Hypothalamus (tissue), 51 donors: ENCODE data around the gene BCL2L2.
"Not testable (repeated sequence)": the region's sequence is repeated elsewhere in the genome, so short reads cannot be mapped to it uniquely, and the experiment has no call there.

ENCODE experiments used
- DNase-seq, 51 donors: peaks; one replicate each; lab custom pipeline; 2025; lab: John Stamatoyannopoulos, UW

Gene BCL2L2

DNA sequence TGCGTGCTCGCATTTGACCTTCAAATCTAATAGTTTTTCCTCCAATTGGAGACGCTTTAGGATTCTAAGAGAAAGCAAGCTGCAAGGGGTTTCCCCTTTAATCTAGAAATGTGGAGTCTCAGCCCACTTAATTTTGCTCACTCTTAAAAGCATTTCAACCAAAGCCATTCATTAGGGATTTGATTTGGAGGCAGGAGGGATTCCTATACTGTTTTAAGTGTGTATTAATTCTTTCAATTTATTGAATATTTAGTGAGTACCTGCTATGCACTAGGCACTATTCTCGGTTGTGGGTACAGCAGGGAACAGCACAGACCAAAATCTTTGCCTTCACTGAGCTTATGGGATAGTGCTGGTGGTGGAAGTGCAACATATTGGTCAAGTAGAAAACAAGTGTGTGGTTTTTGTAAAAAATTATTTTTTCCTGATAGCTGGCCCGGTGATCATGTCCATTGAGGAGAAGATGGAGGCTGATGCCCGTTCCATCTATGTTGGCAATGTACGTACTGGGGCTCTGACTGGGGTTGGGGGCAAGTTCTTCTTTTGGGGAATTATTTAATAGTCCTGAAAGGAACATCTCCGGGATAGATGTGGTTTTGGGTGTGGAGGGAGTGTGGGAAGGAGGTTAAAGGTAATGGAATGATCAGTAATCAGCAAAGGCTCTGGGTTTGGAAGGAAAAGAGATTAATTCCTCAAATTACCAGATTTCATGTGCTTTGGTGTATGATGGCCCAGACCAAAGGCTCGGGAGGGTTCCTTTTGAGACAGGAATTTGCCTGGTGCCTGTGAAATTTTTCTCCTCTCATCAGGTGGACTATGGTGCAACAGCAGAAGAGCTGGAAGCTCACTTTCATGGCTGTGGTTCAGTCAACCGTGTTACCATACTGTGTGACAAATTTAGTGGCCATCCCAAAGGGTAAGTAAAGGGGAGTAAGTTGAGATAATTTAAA lies 16.2 kb downstream of the BCL2L2 start:
- no peak for DNase-seq

DNA sequence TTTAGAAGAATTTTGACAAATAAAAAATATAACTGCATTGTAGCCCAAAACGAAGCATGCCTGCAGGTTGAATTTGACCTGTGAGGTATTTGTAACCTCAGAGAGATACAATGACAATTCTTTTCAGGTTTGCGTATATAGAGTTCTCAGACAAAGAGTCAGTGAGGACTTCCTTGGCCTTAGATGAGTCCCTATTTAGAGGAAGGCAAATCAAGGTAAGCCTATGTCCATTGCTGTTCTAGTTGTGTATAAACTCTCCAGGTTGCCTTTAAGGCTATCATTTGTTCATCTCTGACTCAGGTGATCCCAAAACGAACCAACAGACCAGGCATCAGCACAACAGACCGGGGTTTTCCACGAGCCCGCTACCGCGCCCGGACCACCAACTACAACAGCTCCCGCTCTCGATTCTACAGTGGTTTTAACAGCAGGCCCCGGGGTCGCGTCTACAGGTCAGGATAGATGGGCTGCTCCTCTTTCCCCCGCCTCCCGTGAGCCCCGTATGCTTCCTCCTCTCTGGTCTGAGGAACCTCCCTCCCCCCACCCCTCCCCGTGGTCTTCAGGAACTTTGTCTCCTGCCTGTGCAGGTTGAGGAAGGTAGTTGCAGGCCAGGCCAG lies 17.3 kb downstream of the BCL2L2 start:
- no peak for DNase-seq

DNA sequence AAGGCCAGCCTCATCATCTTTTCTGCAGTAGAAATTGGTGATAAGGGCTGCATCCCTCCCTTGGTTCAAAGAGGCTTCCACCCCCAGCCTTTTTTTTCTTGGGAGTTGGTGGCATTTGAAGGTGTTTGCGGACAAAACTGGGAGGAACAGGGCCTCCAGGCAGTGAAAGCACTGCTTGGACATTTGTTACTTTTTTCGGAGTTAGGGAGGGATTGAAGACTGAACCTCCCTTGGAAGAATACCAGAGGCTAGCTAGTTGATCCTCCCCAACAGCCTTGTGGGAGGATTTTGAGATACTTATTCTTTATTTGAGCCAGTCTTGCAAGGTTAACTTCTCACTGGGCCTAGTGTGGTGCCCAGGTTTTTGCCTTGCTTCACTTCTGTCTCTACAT lies 17.8 kb downstream of the BCL2L2 start:
- no peak for DNase-seq

DNA sequence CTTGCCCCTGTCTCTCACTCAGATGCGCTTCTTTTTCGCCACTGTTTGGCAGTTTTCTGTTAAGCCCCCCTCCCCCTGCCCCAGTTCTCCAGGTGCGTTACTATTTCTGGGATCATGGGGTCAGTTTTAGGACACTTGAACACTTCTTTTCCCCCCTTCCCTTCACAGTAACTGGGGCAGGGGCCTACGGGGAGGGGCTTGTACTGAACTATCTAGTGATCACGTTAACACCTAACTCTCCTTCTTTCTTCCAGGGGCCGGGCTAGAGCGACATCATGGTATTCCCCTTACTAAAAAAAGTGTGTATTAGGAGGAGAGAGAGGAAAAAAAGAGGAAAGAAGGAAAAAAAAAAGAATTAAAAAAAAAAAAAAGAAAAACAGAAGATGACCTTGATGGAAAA lies 18.4 kb downstream of the BCL2L2 start:
- no peak for DNase-seq

DNA sequence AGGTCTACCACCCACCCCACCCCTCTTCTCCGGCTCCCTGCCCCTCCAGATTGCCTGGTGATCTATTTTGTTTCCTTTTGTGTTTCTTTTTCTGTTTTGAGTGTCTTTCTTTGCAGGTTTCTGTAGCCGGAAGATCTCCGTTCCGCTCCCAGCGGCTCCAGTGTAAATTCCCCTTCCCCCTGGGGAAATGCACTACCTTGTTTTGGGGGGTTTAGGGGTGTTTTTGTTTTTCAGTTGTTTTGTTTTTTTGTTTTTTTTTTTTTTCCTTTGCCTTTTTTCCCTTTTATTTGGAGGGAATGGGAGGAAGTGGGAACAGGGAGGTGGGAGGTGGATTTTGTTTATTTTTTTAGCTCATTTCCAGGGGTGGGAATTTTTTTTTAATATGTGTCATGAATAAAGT lies 19.1 kb downstream of the BCL2L2 start:
- DNase-seq, result not testable (repeated sequence)

DNA sequence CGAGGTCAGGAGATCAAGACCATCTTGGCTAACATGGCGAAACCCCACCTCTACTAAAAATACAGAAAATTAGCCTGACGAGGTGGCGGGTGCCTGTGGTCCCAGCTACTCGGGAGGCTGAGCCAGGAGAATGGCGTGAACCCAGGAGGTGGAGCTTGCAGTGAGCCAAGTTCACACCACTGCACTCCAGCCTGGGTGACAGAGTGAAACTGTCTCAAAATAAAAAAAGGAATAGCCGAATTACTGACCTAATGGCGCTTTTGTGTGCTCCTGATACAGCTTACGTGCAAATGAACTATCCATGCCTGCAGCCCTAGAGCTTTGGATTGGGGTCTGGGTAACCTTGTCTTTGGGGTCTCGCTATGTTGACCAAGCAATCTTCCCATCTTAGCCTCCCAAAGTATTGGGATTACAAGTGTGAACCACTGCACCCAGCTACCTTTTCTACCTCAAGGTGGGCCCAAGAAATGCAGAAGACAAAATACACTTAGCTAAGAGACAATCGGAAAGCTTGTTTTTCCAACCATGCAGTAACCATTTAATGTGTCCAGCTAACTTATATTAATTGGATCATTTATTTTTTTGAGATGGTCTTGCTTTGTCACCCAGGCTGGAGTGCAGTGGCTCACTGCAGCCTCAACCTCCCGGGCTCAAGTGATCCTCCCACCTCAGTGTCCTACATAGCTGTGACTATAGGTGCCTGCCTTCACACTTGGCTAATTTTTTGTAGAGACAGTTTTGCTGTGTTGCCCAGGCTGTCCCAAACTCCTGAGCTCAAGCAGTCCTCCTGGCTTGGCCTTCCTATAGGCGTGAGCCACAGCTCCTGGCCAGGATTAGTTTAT lies 20.1 kb downstream of the BCL2L2 start:
- DNase-seq, result no peak

DNA sequence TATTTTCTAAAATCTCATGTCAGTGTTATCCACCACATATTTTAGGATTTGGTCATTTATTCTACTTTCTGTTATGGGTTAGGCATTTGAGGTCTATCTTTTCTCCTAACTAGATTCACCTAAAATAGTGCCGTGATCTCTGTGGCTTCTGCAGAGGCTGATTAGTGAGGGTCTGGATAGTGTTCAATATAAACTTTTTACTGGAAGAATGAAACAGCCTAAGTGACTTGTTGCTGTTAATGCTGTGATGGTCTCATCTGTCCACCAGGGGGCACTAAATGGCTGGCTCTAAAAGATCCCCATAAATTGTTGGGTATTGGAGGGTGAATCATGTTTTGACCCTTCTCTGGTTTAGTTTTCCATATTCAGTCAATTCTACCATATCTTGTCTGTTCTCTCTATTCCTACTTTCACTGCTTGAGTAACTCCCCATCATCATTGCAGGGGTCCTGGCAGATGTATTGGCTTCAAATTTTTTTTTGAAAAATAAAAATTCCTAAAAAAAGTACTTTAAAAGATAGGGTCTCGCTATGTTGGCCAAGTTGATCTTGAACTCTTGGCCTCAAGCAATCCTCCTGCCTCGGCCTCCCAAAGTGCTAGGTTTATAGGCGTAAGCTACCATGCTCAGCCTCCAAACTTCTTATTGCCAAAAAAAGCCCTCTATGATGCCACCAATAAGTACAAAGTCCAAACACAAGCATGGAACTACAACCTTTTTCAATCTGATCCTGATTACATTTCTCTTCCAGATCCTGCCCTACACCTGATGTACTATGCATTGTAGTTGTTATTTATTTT lies 21.5 kb downstream of the BCL2L2 start:
- DNase-seq, result peak in 39 of 51 donors; percentile 3 to 86 (median 49)

DNA sequence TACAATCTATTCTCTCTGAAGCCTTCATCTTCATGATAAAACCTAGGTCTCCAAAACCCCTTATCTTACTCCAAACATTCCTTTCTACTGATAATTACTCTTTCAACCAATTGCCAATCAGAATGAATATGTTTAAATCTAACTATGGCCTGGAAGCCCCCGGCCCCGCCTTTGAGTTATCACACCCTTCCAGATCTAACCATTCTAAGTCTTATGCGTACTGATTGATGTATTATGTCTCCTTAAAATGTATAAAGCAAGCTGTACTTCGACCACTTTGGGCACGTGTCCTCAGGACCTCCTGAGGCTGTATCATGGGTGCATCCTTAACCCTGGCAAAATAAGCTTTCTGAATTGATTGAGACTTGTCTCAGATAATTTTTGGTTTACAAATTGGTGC lies 29.0 kb downstream of the BCL2L2 start:
- no peak for DNase-seq

DNA sequence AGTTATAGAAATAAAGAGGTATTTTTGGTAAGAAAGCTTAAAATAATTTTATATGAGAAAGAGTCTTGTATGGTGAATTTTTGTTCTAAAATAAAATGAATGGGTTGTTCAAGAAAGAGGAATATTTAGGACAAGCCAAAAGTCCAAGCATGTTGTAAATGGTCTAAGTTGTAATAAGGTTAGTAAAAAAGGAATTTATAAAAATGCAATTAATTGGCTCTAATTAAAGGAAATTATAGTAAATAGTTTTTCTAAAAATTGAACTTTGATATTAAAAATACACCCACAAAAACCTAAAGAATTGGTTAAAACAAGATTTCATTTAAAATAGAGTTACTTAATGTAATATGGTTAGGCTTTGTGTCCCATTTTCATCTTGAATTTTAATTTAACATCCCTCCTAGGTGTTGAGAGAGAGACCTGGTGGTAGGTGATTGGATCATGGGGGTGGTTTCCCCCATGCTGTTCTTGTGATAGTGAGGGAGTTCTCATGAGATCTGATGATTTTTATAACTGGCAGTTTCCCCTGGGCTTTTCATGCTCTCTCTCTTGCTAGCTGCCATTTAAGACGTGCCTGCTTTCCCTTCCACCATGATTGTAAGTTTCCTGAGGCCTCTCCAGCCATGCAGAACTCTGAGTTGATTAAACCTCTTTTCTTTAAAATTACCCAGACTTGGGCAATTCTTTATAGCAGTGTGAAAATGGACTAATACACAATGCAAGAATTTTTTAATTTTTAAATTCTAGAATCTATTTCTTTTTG lies 33.1 kb downstream of the BCL2L2 start:
- no peak for DNase-seq

DNA sequence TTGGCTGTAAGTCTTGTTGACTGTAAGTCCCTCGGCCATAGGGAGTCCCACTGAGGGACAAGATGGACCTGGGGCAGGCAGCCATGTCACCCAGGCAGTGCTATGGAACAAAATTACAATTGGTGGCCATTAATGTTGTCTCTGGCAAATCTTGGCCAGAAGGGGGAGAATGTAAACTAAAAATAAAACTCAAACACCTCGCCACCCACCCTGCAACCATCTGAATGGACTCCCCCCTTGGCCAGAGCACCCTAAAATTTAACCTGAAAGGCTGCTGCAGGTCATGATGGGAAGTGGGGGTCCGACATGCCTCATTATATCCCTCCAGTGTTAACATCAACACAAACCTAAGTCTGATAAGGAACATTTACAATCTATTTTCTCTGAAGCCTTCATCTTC lies 37.8 kb downstream of the BCL2L2 start:
- no peak for DNase-seq

DNA sequence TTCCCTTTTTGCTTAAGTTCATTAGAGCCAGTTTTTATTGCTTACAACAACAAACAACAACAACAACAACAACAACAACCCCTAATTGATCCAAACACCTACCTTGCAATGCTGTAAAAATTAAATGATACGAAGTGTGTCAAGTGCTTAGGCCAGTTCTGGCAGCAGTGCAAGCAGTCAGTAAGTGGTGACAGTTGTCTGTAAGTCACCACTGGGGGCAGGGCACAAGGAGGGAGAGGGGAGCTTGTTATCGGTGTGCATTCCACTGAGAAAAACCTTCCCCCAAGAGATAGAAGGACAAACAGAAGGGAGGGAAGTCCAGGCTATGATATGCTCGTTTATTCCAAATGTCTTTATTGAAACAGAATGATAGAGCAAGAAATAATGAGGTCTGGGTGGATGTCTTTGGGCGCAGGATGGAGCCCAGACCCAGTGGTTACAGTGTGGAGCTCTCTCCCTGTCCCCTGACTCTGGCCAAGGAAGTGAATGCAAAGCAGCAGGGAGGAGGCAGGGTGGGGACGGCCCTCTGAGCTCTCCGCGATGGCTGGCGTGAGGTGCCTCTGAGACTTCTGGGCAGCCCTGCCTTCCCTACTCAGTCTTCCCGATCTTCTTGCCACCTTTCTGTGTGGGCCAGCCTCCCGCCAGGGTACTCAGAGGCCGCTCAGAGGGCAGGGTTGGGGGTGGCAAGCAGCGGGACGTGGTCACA lies 39.5 kb downstream of the BCL2L2 start:
- DNase-seq, result no peak

DNA sequence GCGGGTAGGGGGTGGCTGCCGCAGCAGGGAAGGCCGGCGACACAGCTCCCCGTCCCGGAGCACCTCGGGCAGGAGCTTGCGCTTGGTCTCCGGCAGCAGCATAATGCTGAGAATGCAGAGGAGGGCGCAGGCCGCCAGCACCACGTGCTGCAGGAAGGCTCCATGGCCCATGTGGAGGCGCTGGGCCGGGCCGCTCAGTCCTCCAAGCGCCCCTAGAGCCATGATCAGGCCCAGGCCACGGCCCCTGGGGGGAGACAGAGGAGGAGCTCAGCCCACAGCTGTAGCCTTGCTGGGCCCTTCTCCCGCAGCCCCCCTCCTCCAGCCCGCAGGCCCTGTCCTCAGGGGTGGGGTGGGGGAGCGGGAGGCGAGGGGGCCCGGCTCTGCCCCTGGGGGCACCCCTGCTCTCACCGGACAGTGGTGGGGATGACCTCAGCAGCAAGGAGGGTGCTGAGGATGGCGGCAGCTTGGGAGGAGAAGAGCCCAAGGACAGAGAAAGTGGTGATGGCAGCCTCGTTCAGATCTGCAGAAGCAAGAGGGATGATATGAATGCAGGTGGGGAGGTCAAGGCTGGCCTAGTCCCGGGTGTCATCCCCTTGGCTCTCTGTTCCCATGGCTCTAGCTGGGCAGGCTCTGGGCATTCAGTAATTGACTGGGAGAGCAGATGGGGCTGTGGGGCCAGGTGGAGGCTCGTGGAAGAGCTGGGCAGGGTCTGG lies 40.2 kb downstream of the BCL2L2 start:
- no peak for DNase-seq

DNA sequence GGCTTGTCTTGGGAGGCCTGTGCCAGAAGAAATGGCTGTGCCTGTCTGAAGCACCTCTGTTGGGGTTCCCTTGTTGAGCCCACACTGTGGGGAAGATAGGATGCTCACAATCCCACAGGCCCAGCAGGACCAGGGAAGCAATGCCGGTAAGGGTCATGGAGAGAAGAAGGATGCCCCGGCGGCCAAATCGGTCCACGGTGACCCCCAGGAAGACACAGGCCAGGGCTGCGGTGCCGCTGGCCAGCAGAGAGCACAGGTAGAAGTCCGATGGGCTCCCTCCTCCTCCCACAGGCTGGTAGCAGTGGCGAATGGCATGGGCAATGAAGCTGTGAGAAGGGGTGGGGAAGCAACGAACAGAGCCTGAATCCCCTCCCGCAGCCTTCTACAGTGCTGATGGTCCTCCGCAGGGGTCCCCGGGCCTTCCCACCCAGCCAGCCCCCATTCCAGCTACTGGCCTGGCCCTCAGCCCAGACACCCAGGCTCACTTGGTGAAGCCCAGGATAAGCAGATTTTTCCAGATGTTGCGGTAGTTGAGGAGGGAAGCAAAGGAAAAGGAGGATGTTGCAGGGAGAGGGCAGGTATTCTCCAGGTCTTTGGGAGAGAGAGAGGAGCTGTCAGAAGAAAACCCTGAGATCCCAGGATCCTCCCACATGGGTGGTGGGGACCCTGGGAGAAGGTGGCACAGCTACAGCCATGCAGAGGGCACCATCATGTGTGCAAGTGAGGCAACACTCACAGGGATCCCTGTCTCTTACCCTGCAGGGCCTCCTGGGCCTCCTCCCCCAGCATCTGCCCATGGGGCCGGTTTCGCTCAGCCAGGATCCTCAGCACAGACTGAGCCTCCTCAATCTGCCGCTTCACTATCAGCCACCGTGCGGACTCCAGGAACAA lies 41.0 kb downstream of the BCL2L2 start:
- DNase-seq, result no peak

DNA sequence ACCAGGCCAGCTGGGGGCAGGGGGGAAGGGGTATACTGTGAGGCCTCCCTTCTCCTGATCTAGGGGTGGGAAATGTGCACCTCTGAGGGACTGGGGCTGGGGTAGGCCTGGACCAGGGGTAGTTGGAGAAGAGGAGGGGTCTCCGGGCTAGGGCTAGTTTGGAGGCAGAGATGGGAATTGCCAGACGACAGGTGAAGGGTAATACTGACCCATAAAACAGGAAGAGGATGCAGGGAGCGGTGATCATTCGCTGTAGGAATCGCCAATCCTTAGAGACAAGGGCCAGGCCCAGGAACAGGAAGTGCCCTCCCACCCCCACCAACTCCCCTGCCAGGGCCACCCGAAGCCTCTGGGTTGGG lies 41.6 kb downstream of the BCL2L2 start:
- DNase-seq, result no peak

DNA sequence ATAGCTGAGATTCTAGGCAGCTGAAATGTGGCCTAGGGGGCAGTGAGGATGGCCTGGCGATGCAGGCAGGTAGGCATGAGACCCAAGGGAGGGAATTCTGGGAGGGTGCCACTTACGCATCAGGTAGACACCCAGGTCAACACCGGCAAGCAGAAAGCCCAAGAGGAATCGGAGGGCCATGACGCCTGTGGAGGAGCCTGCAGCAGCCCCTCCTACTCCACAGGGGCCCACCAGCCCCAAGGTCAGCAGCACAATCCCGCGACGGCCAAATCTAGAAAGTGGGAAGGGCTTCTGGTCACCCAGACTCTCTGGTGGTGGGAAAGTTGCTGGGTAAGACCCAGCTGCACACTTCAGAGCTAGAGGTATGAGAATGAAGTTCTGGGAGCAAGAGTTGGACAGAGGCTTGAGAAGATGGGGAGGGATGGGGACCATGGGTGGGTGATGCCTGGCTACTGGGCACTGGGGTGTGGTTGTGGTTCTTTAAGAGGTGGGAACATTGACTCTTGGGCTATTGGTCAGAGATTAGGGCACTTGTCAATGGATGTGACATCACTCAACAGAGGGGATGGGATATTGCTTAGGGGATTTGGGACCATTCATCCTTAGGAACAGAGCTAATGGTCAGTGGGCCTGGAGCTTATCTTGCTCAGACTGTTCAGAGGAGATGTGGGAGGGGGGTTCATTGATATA lies 42.7 kb downstream of the BCL2L2 start:
- DNase-seq, result no peak

DNA sequence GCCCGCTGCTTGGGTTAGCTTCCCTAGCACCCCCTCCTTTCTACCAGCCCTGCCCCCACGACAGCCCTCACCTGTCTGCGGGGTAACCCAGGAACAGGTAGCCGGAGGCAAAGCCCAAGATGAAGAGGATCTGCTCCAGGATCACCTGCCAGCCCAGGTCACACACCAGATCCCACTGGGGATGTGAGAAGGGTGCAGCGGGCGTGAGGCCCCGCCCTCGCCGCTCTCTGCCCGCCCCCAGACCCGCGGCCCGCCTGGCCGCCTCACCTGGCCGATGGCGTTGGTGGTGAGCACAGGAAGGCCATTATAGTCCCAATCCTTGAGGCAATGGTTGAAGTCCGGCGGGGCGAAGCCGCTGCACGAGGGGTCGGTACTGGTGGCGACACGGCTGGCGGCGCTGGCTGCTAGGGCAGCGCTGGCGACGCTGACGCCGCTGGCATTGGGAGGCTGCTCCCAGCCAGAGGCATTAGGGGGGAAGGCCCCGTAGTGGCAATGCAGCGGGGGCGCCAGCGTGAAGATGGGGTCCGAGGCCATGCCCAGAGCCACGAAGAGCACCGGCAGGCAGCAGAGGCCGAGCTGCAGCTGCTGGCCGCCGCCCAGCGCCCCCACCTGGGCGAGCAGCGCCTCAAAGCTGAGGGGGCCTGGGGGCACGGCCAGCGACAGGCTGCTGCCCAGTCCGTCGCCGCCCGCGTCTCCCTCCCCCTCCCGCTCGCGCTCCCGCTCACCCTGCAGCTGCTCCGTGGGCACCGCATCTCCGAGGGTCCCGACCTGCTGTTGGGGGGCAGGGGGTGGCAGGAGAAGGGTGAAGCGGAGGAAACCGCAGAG lies 45.3 kb downstream of the BCL2L2 start:
- peak in 20 of 51 donors; percentile 29 to 77 (median 57) for DNase-seq
